ENCODE measurements around the gene PPP5C.

DNA sequence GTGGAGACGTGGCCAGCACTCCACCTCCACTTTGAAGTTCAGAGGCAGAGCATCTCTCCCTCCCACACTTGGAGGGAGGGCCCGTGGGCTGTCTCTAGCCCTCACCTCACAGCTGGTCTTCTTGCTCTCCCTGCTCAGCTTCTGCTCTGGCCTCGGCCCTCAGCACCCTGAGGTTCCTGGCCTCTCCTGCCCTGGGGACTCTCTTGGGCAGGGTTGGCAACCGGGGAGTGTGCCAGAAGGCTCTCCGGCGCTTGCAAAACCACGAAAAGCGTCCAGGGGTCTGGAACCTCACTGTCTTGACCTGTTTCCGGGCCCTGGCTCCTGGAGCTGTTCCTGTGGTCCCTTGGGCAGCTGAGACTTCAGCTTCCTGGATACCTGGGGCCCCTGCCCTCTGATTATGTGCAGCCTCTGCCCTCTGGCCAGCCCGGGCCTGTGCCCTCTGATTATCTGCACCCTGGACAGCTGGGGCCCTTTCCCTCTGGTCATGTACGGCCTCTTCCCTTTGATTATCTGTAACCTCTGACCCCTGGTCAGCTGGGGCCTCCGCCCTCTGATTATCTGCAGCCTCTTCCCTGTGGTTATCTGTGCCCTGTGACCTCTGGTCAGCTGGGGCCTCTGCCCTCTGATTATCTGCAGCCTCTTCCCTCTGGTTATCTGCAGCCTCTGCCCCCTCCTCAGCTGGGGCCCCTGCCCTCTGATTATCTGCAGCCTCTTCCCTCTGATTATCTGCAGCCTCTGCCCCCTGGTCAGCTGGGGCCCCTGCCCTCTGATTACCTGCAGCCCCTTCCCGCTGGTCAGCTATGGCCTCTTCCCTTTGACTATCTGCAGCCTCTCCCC lies 64.4 kb downstream of the PPP5C start:
- TF ChIP-seq HMG20A (CRISPR knock-in tag; IDR thresholded peaks at IDR 0.05; ENCODE audit: borderline replicate concordance) (no peak), ELF1 (CRISPR knock-in tag; IDR thresholded peaks at IDR 0.05) (no peak), HOXA3 (CRISPR knock-in tag; IDR thresholded peaks at IDR 0.05) (no peak), POLR2A (IDR thresholded peaks at IDR 0.05; ENCODE audit: insufficient read depth in 1 of 2, low read depth in 2 of 2, low read length in 2 of 2) (no peak), GATAD2A (CRISPR knock-in tag; IDR thresholded peaks at IDR 0.05) (no peak), ZNF253 (CRISPR knock-in tag; IDR thresholded peaks at IDR 0.05; ENCODE audit: borderline replicate concordance) (no peak), SP1 (IDR thresholded peaks at IDR 0.05) (no peak), SP1 (CRISPR knock-in tag; IDR thresholded peaks at IDR 0.05) (no peak)
- TF ChIP-seq, protein P1, sequence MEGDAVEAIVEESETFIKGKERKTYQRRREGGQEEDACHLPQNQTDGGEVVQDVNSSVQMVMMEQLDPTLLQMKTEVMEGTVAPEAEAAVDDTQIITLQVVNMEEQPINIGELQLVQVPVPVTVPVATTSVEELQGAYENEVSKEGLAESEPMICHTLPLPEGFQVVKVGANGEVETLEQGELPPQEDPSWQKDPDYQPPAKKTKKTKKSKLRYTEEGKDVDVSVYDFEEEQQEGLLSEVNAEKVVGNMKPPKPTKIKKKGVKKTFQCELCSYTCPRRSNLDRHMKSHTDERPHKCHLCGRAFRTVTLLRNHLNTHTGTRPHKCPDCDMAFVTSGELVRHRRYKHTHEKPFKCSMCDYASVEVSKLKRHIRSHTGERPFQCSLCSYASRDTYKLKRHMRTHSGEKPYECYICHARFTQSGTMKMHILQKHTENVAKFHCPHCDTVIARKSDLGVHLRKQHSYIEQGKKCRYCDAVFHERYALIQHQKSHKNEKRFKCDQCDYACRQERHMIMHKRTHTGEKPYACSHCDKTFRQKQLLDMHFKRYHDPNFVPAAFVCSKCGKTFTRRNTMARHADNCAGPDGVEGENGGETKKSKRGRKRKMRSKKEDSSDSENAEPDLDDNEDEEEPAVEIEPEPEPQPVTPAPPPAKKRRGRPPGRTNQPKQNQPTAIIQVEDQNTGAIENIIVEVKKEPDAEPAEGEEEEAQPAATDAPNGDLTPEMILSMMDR (CRISPR knock-in tag; IDR thresholded peaks at IDR 0.05) = no peak
- TF ChIP-seq, protein P2, sequence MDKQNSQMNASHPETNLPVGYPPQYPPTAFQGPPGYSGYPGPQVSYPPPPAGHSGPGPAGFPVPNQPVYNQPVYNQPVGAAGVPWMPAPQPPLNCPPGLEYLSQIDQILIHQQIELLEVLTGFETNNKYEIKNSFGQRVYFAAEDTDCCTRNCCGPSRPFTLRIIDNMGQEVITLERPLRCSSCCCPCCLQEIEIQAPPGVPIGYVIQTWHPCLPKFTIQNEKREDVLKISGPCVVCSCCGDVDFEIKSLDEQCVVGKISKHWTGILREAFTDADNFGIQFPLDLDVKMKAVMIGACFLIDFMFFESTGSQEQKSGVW (CRISPR knock-in tag; IDR thresholded peaks at IDR 0.05; ENCODE audit: borderline replicate concordance) = no peak
